Neuronal stem cell (in vitro differentiated cells): ENCODE data around the gene PDZRN3.

Experiments used
- DNase-seq: peaks from one replicate; pipeline ENCODE4 v3.0.0-alpha.2; 2013; ENCODE audit warnings: low spot score
- H2AFZ ChIP-seq: one replicate; pipeline ENCODE4 v1.6.1; 2013; ENCODE audit warnings: mild to moderate bottlenecking, low read length, inconsistent platforms
- H2AK5ac ChIP-seq: 2 replicates; pipeline ENCODE4 v1.6.1; 2013; ENCODE audit warnings: low read depth, mild to moderate bottlenecking, inconsistent platforms, low read length, moderate library complexity, mixed read lengths
- H2BK120ac ChIP-seq: 2 replicates; pipeline ENCODE4 v1.6.1; 2013; ENCODE audit warnings: low read depth, mild to moderate bottlenecking, inconsistent platforms, low read length, moderate library complexity, mixed read lengths
- H2BK12ac ChIP-seq: one replicate; pipeline ENCODE4 v1.6.1; 2013; ENCODE audit warnings: low read length, inconsistent platforms
- H2BK15ac ChIP-seq: 2 replicates; pipeline ENCODE4 v1.6.1; 2013; ENCODE audit warnings: mild to moderate bottlenecking, low read length, inconsistent platforms, mixed read lengths
- H2BK5ac ChIP-seq: one replicate; pipeline ENCODE4 v1.6.1; 2013; ENCODE audit warnings: inconsistent platforms, mild to moderate bottlenecking, low read length, moderate library complexity
- H3K14ac ChIP-seq: one replicate; pipeline ENCODE4 v1.6.1; 2013; ENCODE audit warnings: low read length, inconsistent platforms
- H3K18ac ChIP-seq: 2 replicates; pipeline ENCODE4 v1.6.1; 2013; ENCODE audit warnings: low read length, inconsistent platforms
- H3K23ac ChIP-seq: 2 replicates; pipeline ENCODE4 v1.6.1; 2013; ENCODE audit warnings: low read depth, mild to moderate bottlenecking, mixed read lengths, low read length, inconsistent platforms; ENCODE audit not compliant: poor library complexity
- H3K27ac ChIP-seq: replicated peaks from 3 replicates; pipeline ENCODE4 v1.5.1; 2013; ENCODE audit warnings: low read length, inconsistent platforms
- H3K27me3 ChIP-seq, 3 experiments: 2 replicates each; pipeline ENCODE4 v1.6.1; 2013; ENCODE audit warnings: low read length in 3 of 3, mild to moderate bottlenecking in 2 of 3, inconsistent platforms in 1 of 3, low read depth in 1 of 3, mixed read lengths in 1 of 3, moderate library complexity in 1 of 3; ENCODE audit not compliant: control insufficient read depth in 3 of 3, insufficient read depth in 3 of 3
- H3K36me3 ChIP-seq, 2 donors: replicated peaks in 1 of 2; 2 replicates each; pipeline ENCODE4 v1.6.1; 2013; ENCODE audit warnings: low read length in 2 of 2; ENCODE audit not compliant: control insufficient read depth in 2 of 2, insufficient read depth in 2 of 2
- H3K4ac ChIP-seq: 2 replicates; pipeline ENCODE4 v1.6.1; 2013; ENCODE audit warnings: inconsistent platforms, mild to moderate bottlenecking, low read length, moderate library complexity
- H3K4me1 ChIP-seq, 2 donors: 1 replicate in 1 of 2; 2 replicates in 1 of 2; pipeline ENCODE4 v1.6.1; 2013; ENCODE audit warnings: low read length in 2 of 2, low read depth in 1 of 2; ENCODE audit not compliant: control insufficient read depth in 2 of 2, insufficient read depth in 1 of 2
- H3K4me2 ChIP-seq: one replicate; pipeline ENCODE4 v1.6.1; 2013; ENCODE audit warnings: mild to moderate bottlenecking, low read length, inconsistent platforms; ENCODE audit not compliant: insufficient read depth, poor library complexity, severe bottlenecking
- H3K4me3 ChIP-seq, 2 donors: 2 replicates each; pipeline ENCODE4 v1.5.1; 2013; ENCODE audit warnings: low read length in 2 of 2, mild to moderate bottlenecking in 2 of 2, inconsistent platforms in 1 of 2, moderate library complexity in 1 of 2
- H3K79me1 ChIP-seq: one replicate; pipeline ENCODE4 v1.6.1; 2013; ENCODE audit warnings: low read depth, mild to moderate bottlenecking, inconsistent platforms, low read length, moderate library complexity
- H3K9ac ChIP-seq: one replicate; pipeline ENCODE4 v1.6.1; 2013; ENCODE audit warnings: mild to moderate bottlenecking, low read depth, low read length, inconsistent platforms; ENCODE audit not compliant: poor library complexity
- H3K9me3 ChIP-seq, 2 donors: replicated peaks in 1 of 2; 2 replicates each; pipeline versions ENCODE3 to v1.6.1; 2013; ENCODE audit warnings: low read length in 2 of 2, mild to moderate bottlenecking in 2 of 2, inconsistent platforms in 1 of 2, low read depth in 1 of 2, mixed read lengths in 1 of 2, moderate library complexity in 1 of 2; ENCODE audit not compliant: control insufficient read depth in 2 of 2, insufficient read depth in 1 of 2
- H4K8ac ChIP-seq: one replicate; pipeline ENCODE4 v1.6.1; 2013; ENCODE audit warnings: low read depth, mild to moderate bottlenecking, inconsistent platforms, low read length, moderate library complexity
- H4K91ac ChIP-seq: one replicate; pipeline ENCODE4 v1.6.1; 2013; ENCODE audit warnings: low read length, low read depth, mild to moderate bottlenecking, inconsistent platforms; ENCODE audit not compliant: poor library complexity
- WGBS, 2 donors: extraction: QIAGEN DNeasy Blood & Tissue Kit; methylation state at CpG; one replicate each; pipeline ENCODE4 v1.1.7; 2013; ENCODE audit warnings: missing lambda C conversion rate in 2 of 2, mixed read lengths in 1 of 2; ENCODE audit not compliant: insufficient read length in 2 of 2, insufficient replicate concordance in 1 of 2; ENCODE audit errors: extremely low coverage in 2 of 2; 5-methylcytosine and 5-hydroxymethylcytosine counted together

The PDZRN3 gene

DNA sequence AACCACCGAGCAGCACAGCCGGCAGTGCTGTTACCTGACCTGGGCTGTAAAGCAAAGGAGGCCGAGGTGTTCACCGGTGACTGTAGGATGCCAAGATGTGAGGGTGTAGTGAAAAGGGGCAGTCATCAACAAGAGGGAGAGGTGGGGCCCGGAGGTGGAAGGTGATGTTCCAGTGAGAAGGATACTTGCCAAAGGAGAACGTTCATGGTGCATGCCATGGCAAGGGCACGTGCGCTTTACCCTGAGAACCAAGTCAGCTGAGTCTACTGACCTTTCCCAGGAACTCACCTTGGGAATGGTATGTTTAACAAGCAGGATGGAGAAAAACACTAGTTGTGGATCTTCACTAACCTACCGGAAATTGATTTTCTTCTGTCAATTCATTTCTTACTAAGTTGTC, 211.1 kb downstream of the PDZRN3 start:
- Histone ChIP-seq H3K4ac (no peak overlapping the region), H3K4me2 (no peak overlapping the region), H3K27ac (no peak overlapping the region), H3K9ac (no peak overlapping the region), H2AFZ (no peak overlapping the region), H3K79me1 (peaks cover 2% of the 10 kb centered on the region), H4K91ac (no peak overlapping the region), H2BK15ac (no peak overlapping the region), H3K9me3 (no peaks in the 10 kb centered on the region), H2AK5ac (no peak overlapping the region), H3K4me3 (no peak overlapping the region), H3K18ac (no peak overlapping the region), H3K36me3 (no peaks in the 10 kb centered on the region), H3K27me3 (no peaks in the 10 kb centered on the region), H2BK5ac (no peak overlapping the region), H3K23ac (no peak overlapping the region), H3K4me1 (peaks cover 0 to 2% of the 10 kb centered on the region in 2 donors), H2BK12ac (no peak overlapping the region), H3K14ac (no peak overlapping the region), H4K8ac (no peak overlapping the region), H2BK120ac (no peak overlapping the region)
- no CpG with 5 or more reads among the region's 9 CpGs for WGBS, 2 donors
- DNase-seq, result no peak

DNA sequence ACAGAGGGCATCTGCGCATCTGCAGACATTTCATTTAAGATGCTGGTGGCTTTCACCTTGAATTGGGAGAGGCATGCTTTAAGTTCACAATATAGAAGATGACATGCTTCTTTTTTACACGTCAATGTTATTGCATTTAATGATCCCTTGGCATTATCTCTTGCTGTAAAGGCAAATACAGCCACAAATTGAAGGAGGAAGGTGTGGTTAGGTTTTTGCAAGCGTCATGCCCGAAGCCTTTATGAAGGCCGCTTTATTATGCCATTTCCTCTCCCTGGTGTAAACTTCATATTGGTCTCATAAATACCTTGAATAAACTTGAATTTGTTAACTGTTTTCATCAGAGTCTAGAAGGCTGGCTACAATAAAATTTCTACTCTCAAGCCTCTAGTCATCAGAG, 212.7 kb downstream of the PDZRN3 start:
- H3K4me3 ChIP-seq, result no peak overlapping the region
- no CpG with 5 or more reads among the region's 5 CpGs for WGBS, 2 donors
- H3K4me2 ChIP-seq, result no peak overlapping the region
- H2BK120ac ChIP-seq, result no peak overlapping the region
- H3K4ac ChIP-seq, result no peak overlapping the region
- peaks cover 2% of the 10 kb centered on the region for H3K79me1 ChIP-seq
- H2BK5ac ChIP-seq, result no peak overlapping the region
- H4K91ac ChIP-seq, result no peak overlapping the region
- H2BK15ac ChIP-seq, result no peak overlapping the region
- H2AK5ac ChIP-seq, result no peak overlapping the region
- no peak overlapping the region for H3K23ac ChIP-seq
- no peaks in the 10 kb centered on the region for H3K27me3 ChIP-seq
- H2AFZ ChIP-seq, result no peak overlapping the region
- H3K14ac ChIP-seq, result no peak overlapping the region
- H4K8ac ChIP-seq, result no peak overlapping the region
- no peaks in the 10 kb centered on the region for H3K9me3 ChIP-seq
- no peak for DNase-seq
- no peak overlapping the region for H3K9ac ChIP-seq
- H2BK12ac ChIP-seq, result no peak overlapping the region
- H3K27ac ChIP-seq, result no peak overlapping the region
- H3K36me3 ChIP-seq, result no peaks in the 10 kb centered on the region
- H3K4me1 ChIP-seq, result peaks cover 0 to 2% of the 10 kb centered on the region in 2 donors
- H3K18ac ChIP-seq, result no peak overlapping the region

DNA sequence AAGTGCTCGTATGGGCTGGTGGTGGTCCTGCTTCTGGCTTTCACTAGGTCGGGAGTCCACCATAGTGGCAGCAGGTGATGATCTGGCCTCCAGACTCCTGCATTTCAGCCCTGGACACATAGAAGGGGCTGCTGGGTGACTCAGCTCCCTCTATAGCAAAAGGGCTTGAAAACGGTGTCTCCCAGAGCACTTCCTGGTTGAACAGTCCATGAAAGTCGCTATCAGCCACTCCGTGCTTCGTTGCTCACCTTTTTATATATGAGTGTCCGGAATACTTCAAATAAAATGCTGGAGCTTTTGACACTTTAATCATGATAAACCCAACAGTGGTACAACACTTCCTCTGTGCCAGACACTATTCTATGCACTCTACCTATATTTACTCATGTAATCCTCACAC, 213.2 kb downstream of the PDZRN3 start:
- no peak for DNase-seq
- H3K18ac ChIP-seq, result peak overlapping the region; percentile 2
- no peak overlapping the region for H3K9ac ChIP-seq
- H4K91ac ChIP-seq, result no peak overlapping the region
- no peak overlapping the region for H3K4me2 ChIP-seq
- no peak overlapping the region for H3K4me3 ChIP-seq
- no peaks in the 10 kb centered on the region for H3K36me3 ChIP-seq
- H3K27ac ChIP-seq, result no peak overlapping the region
- no peaks in the 10 kb centered on the region for H3K9me3 ChIP-seq
- peaks cover 0 to 2% of the 10 kb centered on the region in 2 donors for H3K4me1 ChIP-seq
- peaks cover 2% of the 10 kb centered on the region for H3K79me1 ChIP-seq
- no peak overlapping the region for H2AK5ac ChIP-seq
- H3K27me3 ChIP-seq, result no peaks in the 10 kb centered on the region
- WGBS, 2 donors, result no CpG with 5 or more reads among the region's 7 CpGs
- H2BK120ac ChIP-seq, result no peak overlapping the region
- H2BK15ac ChIP-seq, result no peak overlapping the region
- no peak overlapping the region for H4K8ac ChIP-seq
- H3K14ac ChIP-seq, result no peak overlapping the region
- H3K23ac ChIP-seq, result no peak overlapping the region
- no peak overlapping the region for H2BK12ac ChIP-seq
- H2AFZ ChIP-seq, result no peak overlapping the region
- H2BK5ac ChIP-seq, result no peak overlapping the region
- no peak overlapping the region for H3K4ac ChIP-seq

DNA sequence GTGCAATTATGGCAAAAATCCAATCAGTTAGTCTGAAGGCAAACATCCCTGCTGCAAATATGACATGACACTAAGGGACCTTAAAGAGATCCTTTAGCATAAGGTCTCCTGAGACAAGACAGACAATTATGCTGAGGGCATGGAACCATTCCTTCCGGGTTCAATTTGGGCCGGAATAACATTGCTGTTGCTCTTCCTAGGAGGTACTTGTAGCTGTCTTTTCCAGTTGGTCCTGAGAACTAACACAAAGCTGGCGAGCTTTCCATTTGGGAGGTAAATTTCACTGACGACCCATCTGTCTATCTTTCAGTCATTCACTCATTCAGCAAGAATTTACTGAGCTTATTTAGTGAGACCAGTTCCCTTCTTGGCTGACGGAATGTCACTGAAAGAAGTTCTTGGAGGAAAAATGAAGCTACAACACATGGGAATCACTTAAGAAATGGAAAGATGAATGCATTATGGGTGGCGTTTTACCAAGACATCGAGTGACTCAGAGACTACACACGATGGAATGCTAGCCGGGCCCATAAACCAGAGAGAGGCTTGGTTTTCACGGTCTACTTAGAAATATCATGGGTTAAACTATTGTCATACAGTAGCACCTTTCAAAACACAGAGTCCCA, 215.5 kb downstream of the PDZRN3 start:
- Histone ChIP-seq H3K27me3 (no peaks in the 10 kb centered on the region), H3K27ac (no peak overlapping the region), H3K4me3 (no peak overlapping the region), H3K18ac (no peak overlapping the region), H2BK120ac (no peak overlapping the region), H3K36me3 (no peaks in the 10 kb centered on the region), H3K79me1 (peaks cover 2% of the 10 kb centered on the region), H3K4me2 (no peak overlapping the region), H3K23ac (no peak overlapping the region), H3K9ac (no peak overlapping the region), H3K14ac (no peak overlapping the region), H3K4me1 (peaks cover under 1 to 7% of the 10 kb centered on the region in 2 donors), H2AFZ (no peak overlapping the region), H4K91ac (no peak overlapping the region), H2BK12ac (no peak overlapping the region), H4K8ac (no peak overlapping the region), H2BK5ac (no peak overlapping the region), H3K4ac (no peak overlapping the region), H2AK5ac (no peak overlapping the region), H2BK15ac (no peak overlapping the region), H3K9me3 (no peaks in the 10 kb centered on the region)
- no CpG with 5 or more reads among the region's 10 CpGs for WGBS, 2 donors
- DNase-seq, result no peak
